Left lung (tissue), 10 donors: Measurements from ENCODE around the gene NTHL1. TPM values are rescaled to one million over a fixed set of nuclear protein-coding genes. Genes with fewer than 3 reads are reported as not detected.

Experiments used
- ATAC-seq: fragments of 200-7000 bp; cut with Tn5 transposase; one replicate; pipeline ENCODE4 v1.9.1; 2020; ENCODE audit warnings: moderate library complexity
- DNase-seq, 4 donors: peaks; one replicate each; pipeline ENCODE4 v3.0.0-alpha.2; 2013 to 2020
- H3K27ac ChIP-seq, 2 donors: fragments of 200-600 bp; sonication (generic) in 1 of 2; one replicate each; pipeline versions ENCODE4 v1.5.0 to v1.8.0; 2020 to 2021
- H3K27me3 ChIP-seq, 2 donors: fragments of 200-600 bp; sonication (generic) in 1 of 2; one replicate each; pipeline versions ENCODE4 v1.5.0 to v1.8.0; 2020 to 2021
- H3K36me3 ChIP-seq, 2 donors: fragments of 200-600 bp; sonication (generic) in 1 of 2; one replicate each; pipeline versions ENCODE4 v1.5.0 to v1.8.0; 2020 to 2021
- H3K4me1 ChIP-seq, 2 donors: fragments of 200-600 bp; one replicate each; pipeline ENCODE4 v1.8.0; 2021
- H3K4me3 ChIP-seq, 2 donors: fragments of 200-600 bp; sonication (generic) in 1 of 2; one replicate each; pipeline versions ENCODE4 v1.5.0 to v1.8.0; 2020 to 2021; ENCODE audit warnings: mild to moderate bottlenecking in 1 of 2
- H3K9me3 ChIP-seq, 2 donors: fragments of 200-600 bp; sonication (generic) in 1 of 2; one replicate each; pipeline versions ENCODE4 v1.5.0 to v1.8.0; 2020 to 2021
- CTCF ChIP-seq, 2 donors: fragments of 200-600 bp; sonication (generic) in 1 of 2; IDR thresholded peaks; one replicate each; pipeline versions ENCODE4 v1.5.0 to v1.8.0; 2021; ENCODE audit warnings: antibody characterized with exemption in 2 of 2
- intact Hi-C, 2 donors: fragments of 100-400 bp; cut with DNase I; formaldehyde crosslinking; loops; one replicate each; pipeline versions ENCODE4 v1.11.2 to v1.14.2; 2022
- polyA plus RNA-seq, 6 donors: library from polyadenylated mRNA; unstranded; fragments of 120-200 nt; gene quantifications; one replicate each; pipeline ENCODE4 v1.2.1, GENCODE V29; 2013; ENCODE audit not compliant: insufficient read length in 6 of 6
- total RNA-seq, 2 donors: library from RNA; stranded (reverse); fragmentation: NEBNext Ultra II Directional; extraction: Animal tissue kit (Norgen Biotek cat#: 25700); gene quantifications; one replicate each; pipeline ENCODE4 v1.2.1, GENCODE V29; 2021
- donor health status: DM: no; HTN: yes; CAD: no.
- donor health status: DM: no; HTN: no; CAD: no.

NTHL1 gene
- total and polyA plus RNA-seq, 8 donors, result 19.4 to 30.0 (median 25.8) TPM

GRCh38 chr16:2042986-2043666, 4.5 kb downstream of the NTHL1 start:
- peaks cover 49 to 88% of the 10 kb centered on the region in 2 donors for H3K4me1 ChIP-seq
- peak; percentile 23 for ATAC-seq

GRCh38 chr16:2042171-2042985, 5.3 kb downstream of the NTHL1 start:
- peak in 3 of 4 donors; percentile 75 to 91 (median 85) for DNase-seq
- Histone ChIP-seq H3K4me3 (no peak overlapping the region), H3K27ac (peak overlapping the region; percentile 85 to 87), H3K36me3 (peaks cover 0 to 13% of the 10 kb centered on the region in 2 donors), H3K4me1 (peaks cover 57 to 95% of the 10 kb centered on the region in 2 donors), H3K27me3 (no peaks in the 10 kb centered on the region), H3K9me3 (no peaks in the 10 kb centered on the region)
- ATAC-seq, result peak; percentile 71
- intact Hi-C loops, result no loop called here
- no peak for TF ChIP-seq CTCF (IDR thresholded peaks at IDR 0.05)

More at GRCh38 chr16:2042986-2043666, 4.5 kb downstream of the NTHL1 start:
- TF ChIP-seq CTCF (IDR thresholded peaks at IDR 0.05), result no peak
- Histone ChIP-seq H3K27me3 (no peaks in the 10 kb centered on the region), H3K4me3 (no peak overlapping the region), H3K36me3 (peaks cover 0 to 6% of the 10 kb centered on the region in 2 donors), H3K9me3 (no peaks in the 10 kb centered on the region), H3K27ac (peak overlapping the region; percentile 73 to 75)
- DNase-seq, result peak in 2 of 4 donors; percentile 82 to 83
- intact Hi-C loops, result no loop called here

- peak overlapping the region; percentile 81 to 85 for H3K27ac ChIP-seq
Measured at GRCh38 chr16:2040787-2041522, 6.7 kb downstream of the NTHL1 start.

DNA sequence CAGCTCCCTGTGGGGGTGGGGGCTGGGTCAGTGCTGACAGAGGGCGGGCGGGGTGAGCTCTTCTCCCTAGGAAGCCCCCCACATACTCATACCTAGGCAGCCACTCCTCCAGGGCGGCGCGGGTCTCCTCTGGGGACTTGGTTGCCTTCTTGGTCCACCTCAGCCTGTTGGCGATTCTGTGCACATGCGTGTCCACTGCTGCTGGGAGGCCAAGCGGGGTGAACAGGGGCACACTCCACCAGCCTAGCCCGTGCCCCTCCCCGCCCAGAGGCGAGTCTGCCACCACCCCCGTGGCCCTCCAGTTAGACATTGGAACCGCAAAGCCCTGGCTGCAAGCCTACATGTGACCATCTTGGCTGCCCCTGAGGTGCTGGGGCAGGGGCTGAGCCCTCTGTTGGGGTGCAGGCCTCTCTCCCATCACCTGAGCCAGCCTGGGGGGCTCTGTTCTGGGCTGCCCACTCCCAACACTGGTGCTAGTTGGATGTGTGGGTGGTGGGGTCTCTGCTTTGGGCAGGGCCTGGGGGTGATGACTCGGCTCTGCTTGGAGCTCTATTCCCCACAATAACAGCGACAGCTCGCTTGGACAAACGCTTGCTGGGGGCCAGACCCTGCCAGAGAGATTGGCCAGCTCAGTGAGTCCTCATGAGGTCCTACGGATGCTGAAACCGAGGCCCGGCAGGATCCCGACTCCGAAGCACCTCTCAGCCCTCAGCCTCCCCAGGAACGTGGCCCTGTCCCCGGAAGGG, 7.4 kb downstream of the NTHL1 start:
- Histone ChIP-seq H3K27ac (peak overlapping the region; percentile 81 to 85), H3K27me3 (no peaks in the 10 kb centered on the region), H3K36me3 (peaks cover 0 to 21% of the 10 kb centered on the region in 2 donors), H3K9me3 (no peaks in the 10 kb centered on the region), H3K4me1 (peaks cover 72 to 96% of the 10 kb centered on the region in 2 donors), H3K4me3 (no peak overlapping the region)
- no peak for TF ChIP-seq CTCF (IDR thresholded peaks at IDR 0.05)
- intact Hi-C loops, result no loop called here
- DNase-seq (no peak), ATAC-seq (no peak)

More at GRCh38 chr16:2040787-2041522, 6.7 kb downstream of the NTHL1 start:
- Histone ChIP-seq H3K4me1 (peaks cover 64 to 95% of the 10 kb centered on the region in 2 donors), H3K4me3 (no peak overlapping the region), H3K36me3 (peaks cover 0 to 21% of the 10 kb centered on the region in 2 donors), H3K27me3 (no peaks in the 10 kb centered on the region), H3K9me3 (no peaks in the 10 kb centered on the region)
- DNase-seq (peak in 2 of 4 donors; percentile 79 to 87), ATAC-seq (peak; percentile 35)
- intact Hi-C loops, result no loop called here
- TF ChIP-seq CTCF (IDR thresholded peaks at IDR 0.05), result no peak
